HG02840 (cell line): ENCODE measurements around the gene DUSP21.
A peak's percentile ranks its signal among the peaks of the same experiment; 100 is the strongest.
"Not testable (repeated sequence)": the region's sequence is repeated elsewhere in the genome, so short reads cannot be mapped to it uniquely, and the experiment has no call there.

Experiments used
- ATAC-seq: cut with Tn5 transposase; IDR thresholded peaks from one replicate; pipeline ENCODE4 v1.9.1; 2021; ENCODE audit warnings: mild to moderate bottlenecking, moderate library complexity, moderate number of reproducible peaks; ENCODE audit not compliant: unreplicated experiment, low FRiP score

DUSP21 gene

DNA sequence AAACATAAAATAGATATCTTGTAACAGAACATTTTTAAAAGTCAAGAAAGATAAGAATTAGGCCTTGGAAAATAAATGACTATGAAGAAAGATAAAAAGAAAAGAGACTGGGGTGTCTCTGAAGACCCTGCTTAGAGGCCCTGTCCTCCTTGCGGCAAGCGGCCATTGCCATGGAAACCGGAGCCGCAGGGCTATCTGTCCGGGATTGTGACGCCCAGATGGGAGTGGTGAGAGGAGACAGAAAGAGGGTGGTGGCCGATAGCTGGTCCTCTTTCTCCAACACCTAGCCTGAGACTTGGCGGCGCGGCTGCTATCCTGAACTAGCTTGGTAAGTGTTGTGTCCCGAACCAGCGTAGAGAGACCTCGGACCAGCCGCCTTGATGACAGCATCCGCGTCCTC is at the start of gene DUSP21:
Gene DUSP21 (plus strand): TSS at position 269 of the 400 bp plus-strand sequence. CDS start 112 bp downstream, at position 381.
- ATAC-seq = no peak

DNA sequence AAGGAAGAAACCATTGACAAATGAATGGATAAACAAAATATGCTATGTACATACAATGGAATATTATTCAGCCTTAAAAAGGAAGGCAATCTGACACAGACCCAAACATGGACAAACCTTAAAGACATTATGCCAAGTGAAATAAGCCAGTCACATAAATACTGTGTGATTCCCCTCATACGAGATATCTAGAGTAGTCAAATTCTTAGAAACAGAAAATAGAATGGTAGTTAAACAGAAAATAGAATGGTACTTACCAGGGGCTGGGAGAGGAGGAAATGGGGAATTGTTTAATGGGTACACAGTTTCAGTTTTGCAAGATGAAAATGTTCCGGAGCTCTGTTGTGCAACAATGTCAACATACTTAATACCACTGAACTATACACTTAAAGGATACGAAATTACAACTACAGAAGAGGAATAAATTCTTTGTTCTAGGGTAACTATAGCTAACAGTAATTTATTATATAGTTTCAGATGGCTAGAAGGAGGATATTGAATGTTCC is 47.8 kb upstream of the DUSP21 start:
- ATAC-seq = no peak

DNA sequence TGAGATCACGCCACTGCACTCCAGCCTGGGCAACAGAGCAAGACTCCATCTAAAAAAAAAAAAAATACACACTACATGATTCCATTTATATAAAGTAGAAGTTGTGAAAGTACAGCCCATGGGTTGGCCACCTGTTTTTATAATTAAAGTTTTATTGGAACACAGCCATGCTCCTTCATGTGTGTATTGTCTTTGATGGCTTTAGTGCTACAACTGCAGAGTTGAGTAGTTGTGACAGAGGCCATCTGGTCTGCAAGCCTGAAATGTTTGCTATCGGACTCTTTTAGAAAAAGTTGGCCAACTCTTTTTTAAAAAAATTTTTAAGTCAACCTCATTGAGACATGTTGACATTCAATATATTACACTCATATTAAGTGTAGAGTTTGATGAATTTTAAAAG is 41.2 kb upstream of the DUSP21 start:
- ATAC-seq = no peak

DNA sequence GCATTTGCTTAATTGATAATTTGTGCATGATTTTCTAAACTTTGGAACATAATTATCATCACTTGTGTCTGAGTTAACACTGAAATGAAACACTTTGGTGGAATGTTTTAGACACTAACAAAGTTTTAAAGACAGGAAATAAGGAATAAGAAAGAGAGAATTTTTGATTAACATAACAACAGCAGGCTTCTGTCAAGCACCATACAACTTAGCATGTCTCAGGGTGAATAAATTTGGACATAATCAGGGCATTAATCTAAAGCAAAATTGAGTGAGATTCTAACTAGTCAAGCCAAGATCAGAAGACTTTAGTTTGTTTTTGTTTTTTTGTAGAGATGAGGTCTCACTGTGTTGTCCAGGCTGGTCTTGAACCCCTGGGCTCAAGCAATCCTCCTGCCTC is 28.1 kb upstream of the DUSP21 start:
- no peak for ATAC-seq

DNA sequence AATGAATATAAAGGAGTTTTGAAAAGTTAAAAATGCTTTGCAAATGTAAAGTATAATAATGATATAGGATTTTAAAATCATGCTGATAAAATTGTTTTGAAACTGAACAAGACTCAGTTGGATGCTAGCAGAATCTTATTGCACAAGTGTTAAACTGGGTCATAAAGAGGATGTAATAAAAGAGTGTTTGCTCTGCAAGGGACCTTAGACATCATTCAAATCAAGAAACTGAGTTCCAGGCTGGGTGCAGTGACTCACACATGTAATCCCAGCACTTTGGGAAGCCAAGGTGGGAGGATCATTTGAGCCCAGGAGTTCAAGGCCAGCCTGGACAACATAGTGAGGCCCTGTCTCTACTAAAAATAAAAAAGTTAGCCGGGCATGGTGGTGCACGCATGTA is 27.5 kb upstream of the DUSP21 start:
- no peak for ATAC-seq

DNA sequence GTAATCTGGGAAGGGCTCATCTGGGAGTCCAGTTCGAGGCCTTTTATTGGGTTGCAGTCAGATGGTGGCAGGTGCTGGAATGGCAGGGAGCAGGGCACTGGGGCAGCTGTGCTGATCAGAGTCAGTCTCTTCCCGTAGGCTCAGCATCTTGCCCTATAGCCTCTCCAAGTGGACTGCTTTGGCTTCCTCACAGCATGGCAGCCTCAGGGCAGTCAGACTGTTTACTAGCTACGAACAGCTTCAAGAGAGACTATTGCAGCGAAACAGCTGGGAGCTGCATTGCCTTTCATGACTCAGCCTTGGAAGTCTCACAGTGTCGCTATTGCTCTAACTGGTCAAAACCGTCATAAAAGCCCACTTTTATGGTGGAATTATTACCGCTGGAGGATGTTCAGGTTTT is 26.8 kb upstream of the DUSP21 start:
- no peak for ATAC-seq

DNA sequence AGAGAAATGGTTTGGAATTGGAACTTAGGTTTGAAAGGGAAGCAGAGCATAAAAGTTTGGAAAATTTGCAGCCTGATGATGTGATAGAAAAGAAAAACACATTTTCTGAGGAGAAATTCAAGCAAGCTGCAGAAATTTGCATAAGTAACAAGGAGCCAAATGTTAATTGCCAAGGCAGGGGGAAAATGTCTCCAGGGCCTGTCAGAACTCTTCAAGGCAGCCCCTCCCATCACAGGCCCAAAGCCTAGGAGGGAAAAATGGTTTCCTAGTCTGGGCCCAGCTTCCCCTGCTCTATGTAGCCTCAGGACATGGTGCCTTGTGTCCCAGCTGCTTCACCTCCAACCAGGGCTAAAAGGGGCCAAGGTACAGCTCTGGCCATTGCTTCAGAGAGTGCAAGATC is 21.2 kb upstream of the DUSP21 start:
- ATAC-seq = no peak

DNA sequence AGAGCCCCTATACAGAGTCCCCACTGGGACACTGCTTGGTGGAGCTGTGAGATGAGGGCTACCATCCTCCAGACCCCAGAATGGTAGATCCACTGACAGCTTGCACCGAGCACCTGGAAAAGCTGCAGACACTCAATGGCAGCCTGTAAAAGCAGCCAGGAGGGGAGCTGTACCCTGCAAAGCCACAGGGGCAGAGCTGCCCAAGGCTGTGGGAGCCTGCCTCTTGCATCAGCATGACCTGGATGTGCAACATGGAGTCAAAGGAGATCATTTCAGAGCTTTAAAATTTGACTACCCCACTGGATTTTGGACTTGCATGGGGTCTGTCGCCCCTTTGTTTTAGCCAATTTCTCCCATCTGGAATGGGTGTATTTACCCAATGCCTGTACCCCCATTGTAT is 20.6 kb upstream of the DUSP21 start:
- ATAC-seq = not testable (repeated sequence)

DNA sequence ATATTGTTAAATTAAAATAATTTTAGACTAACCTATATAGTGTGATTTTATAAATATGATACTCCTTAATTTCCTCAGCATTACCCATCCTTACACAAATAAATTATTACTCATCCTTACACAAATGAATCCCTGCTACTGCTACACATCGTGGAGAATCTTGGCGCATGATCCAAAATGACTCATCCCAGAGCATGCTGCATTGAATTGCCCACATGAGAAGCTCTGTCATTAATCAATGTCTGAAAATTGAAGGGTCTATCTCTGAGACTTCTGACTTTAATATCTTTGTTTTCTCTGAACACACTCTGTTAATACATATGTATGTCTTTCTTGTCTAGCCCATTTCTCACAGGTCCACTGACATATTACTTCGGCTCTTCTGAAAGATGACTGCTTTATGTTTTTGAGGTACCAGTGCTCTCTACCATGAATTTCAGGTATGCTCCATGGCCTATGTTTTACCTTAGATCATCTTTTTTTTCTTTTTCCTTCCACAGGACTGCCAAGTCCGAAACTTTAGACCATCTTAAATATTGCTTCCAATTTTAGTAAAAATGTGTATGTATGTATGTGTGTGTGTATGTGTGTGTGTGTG is 15.7 kb upstream of the DUSP21 start:
- ATAC-seq = no peak

DNA sequence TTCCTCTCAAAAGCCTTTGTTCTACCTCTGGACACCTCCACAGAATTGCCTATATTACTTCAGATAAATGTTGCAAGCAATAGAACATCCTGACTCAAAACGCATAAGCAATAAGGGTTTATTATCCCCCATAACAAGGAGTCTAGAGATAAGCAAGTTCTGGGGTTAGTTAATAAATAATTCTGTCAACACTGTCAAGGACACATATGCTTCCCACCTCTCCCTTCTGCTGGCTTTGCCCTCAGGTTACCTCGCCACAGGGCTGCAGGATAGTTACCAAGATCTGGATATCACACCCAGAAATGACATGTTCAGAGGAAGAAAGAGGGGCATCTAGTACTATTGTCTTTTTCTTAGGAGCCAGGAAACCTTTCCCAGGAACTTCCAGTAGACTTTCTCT is 14.0 kb upstream of the DUSP21 start:
- no peak for ATAC-seq

DNA sequence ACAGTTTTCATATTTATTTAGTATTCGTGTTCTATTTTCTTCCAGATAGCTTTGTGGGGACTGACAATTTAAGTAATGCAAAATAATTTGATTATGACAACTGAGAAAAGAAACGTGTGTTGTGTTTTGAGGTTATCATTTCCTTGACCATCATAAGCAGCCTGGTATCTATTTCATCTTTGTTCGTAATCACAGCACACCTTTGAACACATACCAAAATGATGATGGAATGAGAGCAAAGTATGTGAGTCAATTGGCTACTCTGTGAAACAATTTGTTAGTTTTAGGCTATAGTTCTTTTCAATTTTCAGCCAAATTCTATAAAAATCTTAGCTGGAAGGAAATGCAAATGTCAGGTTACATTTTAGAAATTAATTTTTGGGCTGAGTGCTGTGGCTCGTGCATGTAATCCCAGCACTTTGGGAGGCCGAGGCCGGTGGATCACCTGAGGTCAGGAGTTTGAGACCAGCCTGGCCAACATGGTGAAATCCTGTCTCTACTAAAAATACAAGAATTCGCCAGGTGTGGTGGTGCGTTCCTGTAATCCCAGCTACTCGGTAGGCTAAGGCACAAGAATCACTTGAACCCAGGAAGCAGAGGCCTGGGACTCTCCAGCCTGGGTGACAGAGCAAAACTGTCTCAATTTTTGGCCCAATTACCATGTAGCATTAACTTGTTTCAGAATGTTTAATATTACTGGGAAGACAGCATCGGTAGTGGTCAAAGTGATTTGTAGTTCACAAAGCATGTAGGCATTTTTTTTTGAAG is 1.1 kb upstream of the DUSP21 start:
- ATAC-seq = no peak

DNA sequence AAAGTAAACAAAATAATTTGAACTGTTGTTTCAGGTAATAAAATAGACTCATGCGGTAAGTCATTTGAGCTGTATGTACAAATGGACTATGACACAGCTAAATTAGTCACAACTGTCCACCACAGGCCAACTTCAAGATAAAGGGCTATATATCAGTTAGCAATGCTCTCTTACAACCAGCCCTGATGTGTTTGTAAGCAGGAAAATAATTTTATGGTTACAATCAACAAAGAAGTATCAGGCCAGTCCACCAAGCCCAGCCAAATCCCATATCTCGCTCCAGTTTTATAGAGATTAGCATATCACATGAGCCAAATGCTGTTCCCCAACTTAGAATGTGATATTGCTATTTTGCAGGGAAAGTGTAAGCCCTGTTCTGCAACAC is 511 bp upstream of the DUSP21 start:
- no peak for ATAC-seq

DNA sequence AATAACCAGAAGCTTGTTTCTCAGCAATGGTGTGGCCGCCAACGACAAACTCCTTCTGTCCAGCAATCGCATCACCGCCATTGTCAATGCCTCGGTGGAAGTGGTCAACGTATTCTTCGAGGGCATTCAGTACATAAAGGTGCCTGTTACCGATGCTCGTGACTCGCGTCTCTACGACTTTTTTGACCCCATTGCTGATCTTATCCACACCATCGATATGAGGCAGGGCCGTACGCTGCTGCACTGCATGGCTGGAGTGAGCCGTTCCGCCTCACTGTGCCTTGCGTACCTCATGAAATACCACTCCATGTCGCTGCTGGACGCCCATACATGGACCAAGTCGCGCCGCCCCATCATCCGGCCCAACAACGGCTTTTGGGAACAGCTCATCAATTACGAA is 383 bp downstream of the DUSP21 start:
- no peak for ATAC-seq

DNA sequence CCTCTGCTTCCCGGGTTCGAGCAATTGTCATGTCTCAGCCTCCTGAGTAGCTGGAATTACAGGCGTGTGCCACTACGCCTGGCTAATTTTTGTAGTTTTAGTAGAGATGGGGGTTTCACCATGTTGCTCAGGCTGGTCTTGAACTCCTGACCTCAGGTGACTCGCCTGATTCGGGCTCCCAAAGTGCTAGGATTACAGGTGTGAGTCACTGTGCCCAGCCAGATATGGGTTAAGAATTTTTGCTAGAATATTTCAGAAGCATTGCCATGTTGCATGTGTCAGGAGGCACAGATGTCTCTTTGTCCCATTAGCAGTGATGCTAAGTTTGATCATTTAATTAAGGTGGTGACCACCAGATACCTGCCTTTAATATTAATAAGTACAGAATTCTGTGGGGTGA is 7.1 kb downstream of the DUSP21 start:
- ATAC-seq = not testable (repeated sequence)

DNA sequence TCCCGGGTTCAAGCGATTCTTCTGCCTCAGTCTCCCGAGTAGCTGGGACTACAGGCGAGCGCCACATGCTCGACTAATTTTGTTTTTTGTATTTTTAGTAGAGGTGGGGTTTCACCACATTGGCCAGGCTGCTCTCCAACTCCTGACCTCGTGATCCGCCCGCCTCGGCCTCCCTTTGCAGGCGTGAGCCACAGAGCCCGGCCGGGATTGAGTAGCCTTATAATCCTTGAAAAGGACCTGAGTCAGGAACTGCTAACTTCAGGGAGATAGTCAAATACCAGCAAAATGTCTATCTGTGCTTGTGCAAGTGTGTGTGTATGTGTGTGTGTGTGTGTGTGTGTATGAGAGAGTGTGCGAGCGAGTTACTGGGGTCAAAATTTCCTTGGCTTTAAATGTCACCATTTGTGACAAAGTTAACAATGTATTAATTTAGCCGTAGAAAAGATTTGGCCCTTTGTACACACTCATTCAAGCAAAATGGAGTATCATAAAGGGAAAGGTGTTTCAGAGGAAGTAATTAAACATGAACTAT is 27.4 kb downstream of the DUSP21 start:
- no peak for ATAC-seq

DNA sequence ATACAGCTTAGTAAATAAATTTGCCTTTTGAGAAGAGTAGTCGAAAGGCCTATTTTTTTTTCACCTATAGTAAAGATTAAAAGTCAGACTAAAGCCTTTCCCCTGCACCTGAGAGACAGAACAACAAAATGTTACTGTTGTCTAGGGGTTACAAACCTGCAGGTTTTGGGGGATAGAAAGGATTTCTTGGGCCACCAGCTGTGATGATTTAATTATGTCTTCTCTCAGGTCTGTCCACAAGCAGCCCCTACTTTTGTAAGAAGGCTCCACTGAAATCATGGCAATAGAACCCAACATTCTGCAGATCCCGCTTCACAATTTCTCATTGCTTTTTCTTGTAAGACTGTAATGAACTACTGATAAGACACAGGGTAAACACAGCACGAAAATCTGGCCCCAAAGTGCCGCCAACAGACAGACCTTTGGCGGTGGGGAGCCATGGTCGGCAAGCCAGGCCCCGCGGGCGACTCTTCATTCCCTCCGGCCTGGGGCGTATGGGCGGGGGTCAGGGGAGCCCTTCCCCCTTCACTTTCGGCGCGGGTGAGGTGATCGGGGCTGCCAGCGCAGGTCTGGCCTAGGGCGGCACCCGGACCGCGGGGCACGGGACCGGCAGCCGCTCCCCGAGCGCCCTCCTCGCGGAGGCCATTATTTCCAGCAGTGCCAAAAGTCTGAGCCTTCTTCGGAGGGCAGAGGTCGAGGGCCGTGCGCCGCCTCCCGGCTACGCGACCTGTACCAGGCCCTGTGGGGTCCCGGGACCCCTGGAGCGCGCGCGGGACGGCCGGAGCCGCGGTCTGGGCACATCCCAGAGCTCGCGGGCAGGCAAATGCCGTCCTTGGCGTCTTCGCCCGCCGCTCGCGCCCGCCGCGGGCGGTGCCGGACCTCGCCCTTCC is 28.4 kb downstream of the DUSP21 start:
- ATAC-seq = peak; percentile 27

DNA sequence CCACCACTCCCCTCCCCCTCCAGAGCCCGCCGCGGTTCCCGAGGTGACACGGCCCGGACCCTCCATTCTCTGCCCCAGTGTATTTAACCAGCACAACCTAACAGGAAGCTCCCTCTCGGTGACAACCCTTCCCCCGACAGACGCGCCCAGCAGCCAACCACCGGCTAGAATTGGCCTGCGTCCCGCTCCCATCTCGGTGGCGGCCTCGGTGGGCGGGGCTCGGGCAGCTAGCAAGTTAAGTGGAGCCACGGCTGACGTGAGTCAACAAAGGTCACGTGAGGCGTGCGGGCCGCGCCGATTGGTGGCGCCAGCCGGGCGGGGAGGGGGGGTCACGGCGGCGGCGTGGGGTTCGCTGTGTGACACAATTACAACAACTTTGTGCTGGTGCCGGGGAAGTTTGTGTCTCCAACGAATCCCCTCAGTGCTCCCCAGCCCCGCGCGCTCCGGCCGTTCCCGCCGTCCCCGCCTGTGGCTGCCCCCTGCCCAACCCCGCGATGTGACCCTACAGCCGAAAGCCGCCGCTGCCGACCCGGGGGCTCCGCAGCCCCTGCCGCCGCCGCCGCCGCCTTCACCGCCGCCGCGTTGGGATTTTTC is 29.1 kb downstream of the DUSP21 start, which contains the start of gene KDM6A:
Gene KDM6A (plus strand): TSS at position 368 of the 594 bp plus-strand sequence. CDS start 364 bp downstream, outside the sequence.
- ATAC-seq = peak; percentile 92

DNA sequence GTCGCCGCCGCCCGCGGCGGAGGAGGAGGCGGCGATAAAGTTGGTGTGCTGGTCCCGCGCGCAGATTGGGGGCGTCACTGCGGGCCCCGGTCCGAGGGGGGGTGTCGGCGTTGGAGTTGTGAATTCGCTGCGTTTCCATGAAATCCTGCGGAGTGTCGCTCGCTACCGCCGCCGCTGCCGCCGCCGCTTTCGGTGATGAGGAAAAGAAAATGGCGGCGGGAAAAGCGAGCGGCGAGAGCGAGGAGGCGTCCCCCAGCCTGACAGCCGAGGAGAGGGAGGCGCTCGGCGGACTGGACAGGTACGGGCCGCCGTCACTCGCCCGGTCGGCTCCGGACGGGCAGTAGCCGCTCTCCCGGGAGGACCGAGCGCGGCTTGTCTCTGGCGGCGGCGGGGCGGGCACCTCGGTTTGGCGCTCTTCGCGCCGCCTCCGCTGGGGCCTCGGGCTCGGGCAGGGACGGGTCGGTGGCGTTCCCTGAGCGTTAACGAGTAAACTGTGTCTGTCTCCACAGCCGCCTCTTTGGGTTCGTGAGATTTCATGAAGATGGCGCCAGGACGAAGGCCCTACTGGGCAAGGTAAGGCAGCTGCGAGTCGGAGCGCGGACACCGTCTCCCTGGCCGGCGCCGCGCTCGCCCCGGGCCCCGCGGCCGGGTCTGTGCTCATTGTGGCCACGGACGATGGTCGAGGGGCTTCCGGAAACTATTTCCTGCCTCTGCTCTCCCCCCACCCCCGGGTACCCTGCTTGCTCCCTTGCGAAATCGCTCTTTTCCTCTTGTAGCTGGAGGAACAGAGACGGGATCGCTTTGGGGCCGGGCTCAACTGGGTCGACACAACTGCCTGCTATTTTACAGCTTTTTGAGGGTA is 29.8 kb downstream of the DUSP21 start:
- ATAC-seq = no peak

DNA sequence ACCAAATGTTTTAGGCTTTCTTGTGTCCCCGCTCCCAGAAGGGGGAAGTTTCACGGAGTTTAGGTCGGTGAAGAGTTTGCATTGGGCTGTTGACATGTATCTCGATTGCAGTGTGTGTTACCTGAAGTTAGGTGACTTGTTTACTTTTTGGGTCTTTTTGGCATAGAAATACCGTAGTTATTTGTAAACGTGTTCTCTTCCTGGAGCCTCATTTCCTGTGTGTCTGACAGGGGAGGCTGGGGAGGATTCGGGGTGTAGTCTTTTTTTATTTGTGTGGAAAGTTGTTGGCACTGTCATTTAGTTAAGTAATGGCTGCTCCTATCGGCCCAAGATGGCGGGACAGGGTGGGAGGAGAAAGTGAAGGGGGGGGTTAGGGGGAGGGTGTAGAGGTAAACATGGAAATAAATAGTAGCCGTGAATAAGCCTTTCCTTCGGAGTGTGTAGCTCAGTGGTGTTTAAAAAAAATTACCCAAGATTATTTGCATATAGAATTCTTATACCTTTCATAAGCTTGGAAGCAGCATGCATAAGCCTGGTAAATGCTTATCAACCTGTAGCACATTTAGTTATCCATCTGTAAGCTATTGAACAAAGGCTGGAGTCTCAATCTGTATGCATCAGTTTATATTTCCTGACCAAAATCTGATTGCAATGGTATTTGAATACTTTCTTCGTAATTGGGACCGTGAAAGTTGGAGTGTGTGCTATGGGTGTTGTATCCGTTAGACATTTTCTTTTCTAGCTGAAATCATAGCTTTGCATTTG is 30.8 kb downstream of the DUSP21 start:
- ATAC-seq = no peak
